Gastrocnemius medialis (tissue), 4 donors: ENCODE results near the gene IL7R. TPM values are rescaled to one million over a fixed set of nuclear protein-coding genes. Genes with fewer than 3 reads are reported as not detected.

Experiments used
- ATAC-seq, 2 donors: fragments of 150-250 bp; one replicate each; pipeline ENCODE4 v1.9.1; 2016
- DNase-seq, 2 donors: peaks; one replicate each; pipeline ENCODE4 v3.0.0-alpha.2; 2019
- H3K27ac ChIP-seq, 4 donors: fragments of 200-600 bp; sonication (generic); 1 replicate in 1 of 4; 2 replicates in 3 of 4; pipeline ENCODE4 v1.5.1; 2016 to 2018; ENCODE audit warnings: mild to moderate bottlenecking in 2 of 4, moderate library complexity in 1 of 4
- H3K27me3 ChIP-seq, 3 donors: fragments of 200-600 bp; sonication (generic) in 2 of 3; 1 replicate in 1 of 3; 2 replicates in 2 of 3; pipeline versions ENCODE4 v1.5.1 to v1.6.0; 2016 to 2019; ENCODE audit warnings: mild to moderate bottlenecking in 1 of 3, moderate library complexity in 1 of 3
- H3K36me3 ChIP-seq, 2 donors: fragments of 200-600 bp; sonication (generic) in 1 of 2; one replicate each; pipeline ENCODE4 v1.5.1; 2017 to 2018
- H3K4me1 ChIP-seq, 2 donors: fragments of 200-600 bp; sonication (generic) in 1 of 2; one replicate each; pipeline ENCODE4 v1.5.1; 2016 to 2017; ENCODE audit warnings: mild to moderate bottlenecking in 2 of 2
- H3K4me3 ChIP-seq, 4 donors: fragments of 200-600 bp; sonication (generic) in 3 of 4; 1 replicate in 1 of 4; 2 replicates in 3 of 4; pipeline ENCODE4 v1.5.1; 2016 to 2019; ENCODE audit warnings: mild to moderate bottlenecking in 2 of 4
- H3K9me3 ChIP-seq, 3 donors: fragments of 200-600 bp; sonication (generic) in 2 of 3; 1 replicate in 1 of 3; 2 replicates in 2 of 3; pipeline ENCODE4 v1.5.1; 2016 to 2019
- CTCF ChIP-seq, 5 experiments: fragments of 450-650 bp in 3 of 5; fragments of 200-600 bp in 2 of 5; sonication (generic) in 2 of 5; IDR thresholded peaks in 4 of 5; conservative IDR thresholded peaks in 1 of 5; 1 replicate in 4 of 5; 2 replicates in 1 of 5; pipeline ENCODE4 v1.5.1; 2016 to 2019; ENCODE audit warnings: antibody characterized with exemption in 5 of 5, mild to moderate bottlenecking in 3 of 5, moderate library complexity in 3 of 5
- POLR2A ChIP-seq, 2 donors: fragments of 450-650 bp; IDR thresholded peaks; one replicate each; pipeline ENCODE4 v1.6.1; 2017; ENCODE audit warnings: antibody characterized with exemption in 2 of 2, mild to moderate bottlenecking in 2 of 2, moderate library complexity in 2 of 2
- in situ Hi-C, 4 donors: fragments of 200-750 bp; cut with MboI; loops; one replicate each; pipeline versions ENCODE4 v1.15.0 to v1.8.0; 2017; ENCODE audit warnings: low sequenced_read_pairs in 4 of 4
- intact Hi-C: fragments of 100-400 bp; cut with DNase I; formaldehyde crosslinking; loops from one replicate; pipeline ENCODE4 v1.15.1; 2023; ENCODE audit warnings: low total_unique reads
- total RNA-seq, 4 donors: library from RNA; depleted of rRNA; stranded (reverse); fragments of >200 nt; gene quantifications; one replicate each; pipeline versions ENCODE4 v1.1.0 to v1.2.3, GENCODE V29; 2016

The IL7R gene
- total RNA-seq, 4 donors from 2014 or later = 0.29 to 1.0 (median 0.72) TPM

GRCh38 chr5:35847961-35848360 lies 8.7 kb upstream of the IL7R start:
- TF ChIP-seq CTCF (IDR thresholded peaks at IDR 0.05 in 4 of 5, conservative IDR thresholded peaks at IDR 0.05 in 1 of 5) = no peak
- no peak for TF ChIP-seq POLR2A (IDR thresholded peaks at IDR 0.05)
- ATAC-seq = no peak
- in situ Hi-C loops = no loop called here
- Histone ChIP-seq H3K27ac (no peak overlapping the region), H3K4me1 (peaks cover 0 to 10% of the 10 kb centered on the region in 2 donors), H3K9me3 (peaks cover 0 to 7% (median 0%) of the 10 kb centered on the region in 3 donors), H3K36me3 (no peaks in the 10 kb centered on the region), H3K27me3 (peaks cover 0 to 3% (median 0%) of the 10 kb centered on the region in 3 donors), H3K4me3 (no peak overlapping the region)
- intact Hi-C loops = no loop called here
- no peak for DNase-seq

DNA sequence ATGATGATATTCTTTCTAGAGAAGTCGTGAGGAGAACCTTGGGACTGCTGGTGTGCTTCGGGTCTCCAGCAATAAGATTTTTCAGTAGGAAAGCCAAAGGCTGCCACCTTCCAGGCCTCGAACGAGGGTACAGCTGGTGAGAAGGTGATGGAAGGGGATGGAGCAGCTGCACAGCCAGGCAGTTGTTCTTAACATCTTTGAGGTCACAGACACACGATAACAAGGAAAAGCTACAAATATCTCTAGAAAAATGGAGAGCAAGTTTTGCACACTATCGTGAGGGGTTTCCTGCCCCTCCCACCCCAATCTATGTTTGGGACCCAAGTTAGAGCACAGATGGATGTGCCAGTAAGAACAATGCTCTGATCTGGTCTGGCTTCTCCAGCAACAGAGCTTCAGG lies 6.8 kb upstream of the IL7R start:
- intact Hi-C loops = loop anchor here (5.0 kb wide), 1 partner anchor 63 kb away; no protein-coding TSS in a partner anchor
- Histone ChIP-seq H3K4me3 (no peak overlapping the region), H3K4me1 (peaks cover 0 to 10% of the 10 kb centered on the region in 2 donors), H3K27me3 (peaks cover 0 to 3% (median 0%) of the 10 kb centered on the region in 3 donors), H3K36me3 (no peaks in the 10 kb centered on the region), H3K9me3 (peaks cover 0 to 6% (median 0%) of the 10 kb centered on the region in 3 donors), H3K27ac (no peak overlapping the region)
- no peak for TF ChIP-seq CTCF (IDR thresholded peaks at IDR 0.05 in 4 of 5, conservative IDR thresholded peaks at IDR 0.05 in 1 of 5)
- no peak for TF ChIP-seq POLR2A (IDR thresholded peaks at IDR 0.05)
- ATAC-seq = no peak
- no peak for DNase-seq
- in situ Hi-C loops = no loop called here

DNA sequence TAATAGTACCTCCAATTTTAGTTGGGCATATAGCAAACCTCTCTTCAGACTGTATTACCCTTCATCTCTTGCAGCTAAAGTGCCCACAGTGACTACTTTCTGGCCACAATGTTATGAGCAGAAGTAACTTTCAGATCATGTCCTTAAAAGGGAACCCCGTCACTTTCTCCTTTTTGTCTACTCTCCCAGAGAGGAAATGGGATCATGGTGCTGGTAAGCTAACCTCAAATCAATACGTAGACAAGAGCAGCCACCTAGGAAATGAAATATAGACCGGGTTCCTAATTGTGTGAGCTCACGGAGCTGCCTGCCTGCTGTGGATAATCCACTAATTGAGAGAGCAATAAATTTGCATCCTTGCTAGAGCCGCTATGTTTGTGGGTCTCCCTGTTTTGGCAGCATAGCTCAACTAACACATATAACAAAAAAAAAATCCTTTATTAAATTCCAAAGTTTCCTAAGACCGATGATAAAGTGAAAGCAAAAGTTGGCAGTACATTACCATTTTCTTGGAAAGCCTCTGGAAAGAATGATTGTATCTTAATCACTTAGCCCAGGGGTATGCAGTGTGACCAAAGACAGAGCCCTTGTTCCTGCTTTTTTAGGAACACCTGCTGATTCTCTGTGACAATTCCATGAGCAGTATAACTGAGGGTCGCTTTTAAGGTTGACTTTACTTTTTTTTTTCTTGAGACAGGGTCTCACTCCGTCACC lies 5.6 kb upstream of the IL7R start:
- H3K27me3 ChIP-seq = peaks cover 0 to 3% (median 0%) of the 10 kb centered on the region in 3 donors
- H3K36me3 ChIP-seq = no peaks in the 10 kb centered on the region
- H3K9me3 ChIP-seq = no peaks in the 10 kb centered on the region
- peak overlapping the region in 3 of 4 donors; percentile 4 to 39 (median 21) for H3K4me3 ChIP-seq
- TF ChIP-seq POLR2A (IDR thresholded peaks at IDR 0.05) = no peak
- H3K4me1 ChIP-seq = peaks cover 0 to 10% of the 10 kb centered on the region in 2 donors
- DNase-seq (no peak), ATAC-seq (no peak)
- H3K27ac ChIP-seq = no peak overlapping the region
- in situ Hi-C loops (no loop called here), intact Hi-C loops (loop anchor here (5.0 kb wide), 1 partner anchor 64 kb away; no protein-coding TSS in a partner anchor)

- in situ Hi-C loops (no loop called here), intact Hi-C loops (loop anchor here (5.0 kb wide), 1 partner anchor 65 kb away; no protein-coding TSS in a partner anchor)
- Histone ChIP-seq H3K9me3 (no peaks in the 10 kb centered on the region), H3K27me3 (peaks cover 0 to 3% (median 0%) of the 10 kb centered on the region in 3 donors), H3K4me1 (peaks cover 0 to 10% of the 10 kb centered on the region in 2 donors), H3K36me3 (no peaks in the 10 kb centered on the region), H3K27ac (no peak overlapping the region), H3K4me3 (no peak overlapping the region)
- no peak for DNase-seq
- ATAC-seq = no peak
- TF ChIP-seq POLR2A (IDR thresholded peaks at IDR 0.05) (no peak), CTCF (IDR thresholded peaks at IDR 0.05 in 4 of 5, conservative IDR thresholded peaks at IDR 0.05 in 1 of 5) (no peak)
Measured at GRCh38 chr5:35852084-35852734, 4.5 kb upstream of the IL7R start.

DNA sequence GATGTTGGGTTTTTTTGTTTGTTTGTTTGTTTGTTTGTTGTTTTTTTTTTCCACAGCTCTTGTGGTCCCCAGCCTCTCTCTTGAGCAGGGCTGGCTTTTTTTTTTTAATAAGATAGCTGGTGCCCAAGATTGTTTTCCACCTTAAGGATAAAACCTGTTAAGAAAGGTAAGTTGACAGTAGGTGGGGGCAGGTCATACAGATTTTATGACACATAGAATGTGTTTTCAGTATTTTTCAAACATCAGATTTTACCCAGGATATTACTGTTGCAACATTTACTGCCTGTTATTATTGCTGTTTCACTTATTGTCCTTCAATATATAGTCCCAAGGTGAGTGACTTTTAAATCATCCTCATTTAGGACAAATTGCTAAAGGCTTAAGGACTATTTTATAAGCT lies 3.9 kb upstream of the IL7R start:
- H3K27me3 ChIP-seq = peaks cover 0 to 3% (median 0%) of the 10 kb centered on the region in 3 donors
- H3K36me3 ChIP-seq = no peaks in the 10 kb centered on the region
- in situ Hi-C loops (no loop called here), intact Hi-C loops (loop anchor here (5.0 kb wide), 1 partner anchor 65 kb away; no protein-coding TSS in a partner anchor)
- DNase-seq (no peak), ATAC-seq (no peak)
- H3K4me3 ChIP-seq = no peak overlapping the region
- no peaks in the 10 kb centered on the region for H3K9me3 ChIP-seq
- peaks cover 0 to 10% of the 10 kb centered on the region in 2 donors for H3K4me1 ChIP-seq
- H3K27ac ChIP-seq = peak overlapping the region in 1 of 4 donors; percentile 26
- TF ChIP-seq CTCF (IDR thresholded peaks at IDR 0.05 in 4 of 5, conservative IDR thresholded peaks at IDR 0.05 in 1 of 5) (no peak), POLR2A (IDR thresholded peaks at IDR 0.05) (no peak)
